HEK293 (cell line): Measurements from ENCODE around the gene EXD3.

Source experiments
- BCL11B ChIP-seq: fragments of 450-650 bp; formaldehyde crosslinking; IDR thresholded peaks from 2 replicates; pipeline ENCODE4 v1.5.1; 2016; ENCODE audit warnings: low read depth, missing biosample characterization, missing genetic modification characterization
- HIC1 ChIP-seq: fragments of 450-650 bp; formaldehyde crosslinking; IDR thresholded peaks from 2 replicates; pipeline ENCODE4 v1.5.1; 2016; ENCODE audit warnings: missing biosample characterization, missing genetic modification characterization
- KLF1 ChIP-seq: fragments of 450-650 bp; formaldehyde crosslinking; IDR thresholded peaks from 2 replicates; pipeline ENCODE4 v1.5.1; 2016; ENCODE audit warnings: missing biosample characterization, missing genetic modification characterization
- PBX3 ChIP-seq: sonication (generic); formaldehyde crosslinking; IDR thresholded peaks from 2 replicates; pipeline ENCODE4 v1.8.1; 2022; ENCODE audit warnings: mild to moderate bottlenecking, moderate library complexity, missing genetic modification reagents
- ZNF114 ChIP-seq: fragments of 450-650 bp; formaldehyde crosslinking; IDR thresholded peaks from 2 replicates; pipeline ENCODE4 v1.5.0; 2017; ENCODE audit warnings: missing biosample characterization, missing genetic modification characterization
- ZNF140 ChIP-seq: fragments of 450-650 bp; formaldehyde crosslinking; IDR thresholded peaks from 2 replicates; pipeline ENCODE4 v1.5.1; 2016; ENCODE audit warnings: missing biosample characterization, missing genetic modification characterization
- ZNF16 ChIP-seq: fragments of 450-650 bp; formaldehyde crosslinking; IDR thresholded peaks from 2 replicates; pipeline ENCODE4 v1.5.1; 2016; ENCODE audit warnings: low read depth, missing biosample characterization, missing genetic modification characterization
- ZNF169 ChIP-seq: fragments of 450-650 bp; formaldehyde crosslinking; IDR thresholded peaks from 2 replicates; pipeline ENCODE4 v1.5.1; 2016; ENCODE audit warnings: missing biosample characterization, missing genetic modification characterization
- ZNF184 ChIP-seq: fragments of 450-650 bp; IDR thresholded peaks from 2 replicates; pipeline ENCODE4 v1.5.1; 2018; ENCODE audit warnings: missing biosample characterization, mild to moderate bottlenecking, missing genetic modification characterization
- ZNF221 ChIP-seq: fragments of 450-650 bp; formaldehyde crosslinking; IDR thresholded peaks from 2 replicates; pipeline ENCODE4 v1.5.1; 2017; ENCODE audit warnings: missing biosample characterization, missing genetic modification characterization, borderline replicate concordance
- ZNF23 ChIP-seq: fragments of 450-650 bp; formaldehyde crosslinking; IDR thresholded peaks from 2 replicates; pipeline ENCODE4 v1.5.1; 2016; ENCODE audit warnings: missing biosample characterization, missing genetic modification characterization, borderline replicate concordance
- ZNF239 ChIP-seq: fragments of 450-650 bp; formaldehyde crosslinking; IDR thresholded peaks from 2 replicates; pipeline ENCODE4 v1.5.1; 2016; ENCODE audit warnings: missing biosample characterization, missing genetic modification characterization
- ZNF311 ChIP-seq: fragments of 450-650 bp; formaldehyde crosslinking; IDR thresholded peaks from 2 replicates; pipeline ENCODE4 v1.5.1; 2017; ENCODE audit warnings: missing biosample characterization, missing genetic modification characterization, borderline replicate concordance
- ZNF404 ChIP-seq: fragments of 450-650 bp; formaldehyde crosslinking; IDR thresholded peaks from 2 replicates; pipeline ENCODE4 v1.5.1; 2017; ENCODE audit warnings: missing biosample characterization, missing genetic modification characterization
- ZNF510 ChIP-seq: fragments of 450-650 bp; formaldehyde crosslinking; IDR thresholded peaks from 2 replicates; pipeline ENCODE4 v1.5.1; 2018; ENCODE audit warnings: mild to moderate bottlenecking, missing genetic modification characterization, missing biosample characterization; ENCODE audit not compliant: insufficient replicate concordance
- ZNF521 ChIP-seq: fragments of 450-650 bp; formaldehyde crosslinking; IDR thresholded peaks from 2 replicates; pipeline ENCODE4 v1.5.1; 2017; ENCODE audit warnings: missing biosample characterization, mild to moderate bottlenecking, missing genetic modification characterization
- ZNF560 ChIP-seq: fragments of 450-650 bp; formaldehyde crosslinking; IDR thresholded peaks from 2 replicates; pipeline ENCODE4 v1.5.1; 2017; ENCODE audit warnings: missing biosample characterization, missing genetic modification characterization, borderline replicate concordance
- ZNF561 ChIP-seq: fragments of 450-650 bp; IDR thresholded peaks from 2 replicates; pipeline ENCODE4 v1.5.1; 2018; ENCODE audit warnings: missing biosample characterization, missing genetic modification characterization, borderline replicate concordance
- ZNF571 ChIP-seq: fragments of 450-650 bp; formaldehyde crosslinking; IDR thresholded peaks from 2 replicates; pipeline ENCODE4 v1.5.0; 2017; ENCODE audit warnings: missing biosample characterization, missing genetic modification characterization
- ZNF654 ChIP-seq: fragments of 450-650 bp; formaldehyde crosslinking; IDR thresholded peaks from 2 replicates; pipeline ENCODE4 v1.5.1; 2016; ENCODE audit warnings: low read depth, missing biosample characterization, missing genetic modification characterization
- ZNF677 ChIP-seq: fragments of 450-650 bp; IDR thresholded peaks from 2 replicates; pipeline ENCODE4 v1.5.0; 2018; ENCODE audit warnings: missing biosample characterization, mild to moderate bottlenecking, missing genetic modification characterization, moderate library complexity
- ZNF701 ChIP-seq: fragments of 450-650 bp; formaldehyde crosslinking; IDR thresholded peaks from 2 replicates; pipeline ENCODE4 v1.5.1; 2016; ENCODE audit warnings: missing biosample characterization, missing genetic modification characterization
- ZNF777 ChIP-seq: fragments of 450-650 bp; formaldehyde crosslinking; IDR thresholded peaks from 2 replicates; pipeline ENCODE4 v1.5.1; 2017; ENCODE audit warnings: missing biosample characterization, missing genetic modification characterization, borderline replicate concordance
- ZNF792 ChIP-seq: fragments of 450-650 bp; formaldehyde crosslinking; IDR thresholded peaks from 2 replicates; pipeline ENCODE4 v1.5.1; 2016; ENCODE audit warnings: missing biosample characterization, missing genetic modification characterization
- ZSCAN16 ChIP-seq: fragments of 450-650 bp; formaldehyde crosslinking; IDR thresholded peaks from 2 replicates; pipeline ENCODE4 v1.5.1; 2016; ENCODE audit warnings: missing biosample characterization, missing genetic modification characterization
- TF ChIP-seq, protein P1 (sequence below): fragments of 450-650 bp; formaldehyde crosslinking; IDR thresholded peaks from 2 replicates; pipeline ENCODE4 v1.5.1; 2016; ENCODE audit warnings: missing biosample characterization, missing genetic modification characterization
- TF ChIP-seq, protein P2 (sequence below): fragments of 450-650 bp; formaldehyde crosslinking; IDR thresholded peaks from 2 replicates; pipeline ENCODE4 v1.5.1; 2016; ENCODE audit warnings: missing biosample characterization, missing genetic modification characterization
- TF ChIP-seq, protein P3 (sequence below): fragments of 450-650 bp; formaldehyde crosslinking; IDR thresholded peaks from 2 replicates; pipeline ENCODE4 v1.5.1; 2017; ENCODE audit warnings: missing biosample characterization, missing genetic modification characterization

The EXD3 gene

DNA sequence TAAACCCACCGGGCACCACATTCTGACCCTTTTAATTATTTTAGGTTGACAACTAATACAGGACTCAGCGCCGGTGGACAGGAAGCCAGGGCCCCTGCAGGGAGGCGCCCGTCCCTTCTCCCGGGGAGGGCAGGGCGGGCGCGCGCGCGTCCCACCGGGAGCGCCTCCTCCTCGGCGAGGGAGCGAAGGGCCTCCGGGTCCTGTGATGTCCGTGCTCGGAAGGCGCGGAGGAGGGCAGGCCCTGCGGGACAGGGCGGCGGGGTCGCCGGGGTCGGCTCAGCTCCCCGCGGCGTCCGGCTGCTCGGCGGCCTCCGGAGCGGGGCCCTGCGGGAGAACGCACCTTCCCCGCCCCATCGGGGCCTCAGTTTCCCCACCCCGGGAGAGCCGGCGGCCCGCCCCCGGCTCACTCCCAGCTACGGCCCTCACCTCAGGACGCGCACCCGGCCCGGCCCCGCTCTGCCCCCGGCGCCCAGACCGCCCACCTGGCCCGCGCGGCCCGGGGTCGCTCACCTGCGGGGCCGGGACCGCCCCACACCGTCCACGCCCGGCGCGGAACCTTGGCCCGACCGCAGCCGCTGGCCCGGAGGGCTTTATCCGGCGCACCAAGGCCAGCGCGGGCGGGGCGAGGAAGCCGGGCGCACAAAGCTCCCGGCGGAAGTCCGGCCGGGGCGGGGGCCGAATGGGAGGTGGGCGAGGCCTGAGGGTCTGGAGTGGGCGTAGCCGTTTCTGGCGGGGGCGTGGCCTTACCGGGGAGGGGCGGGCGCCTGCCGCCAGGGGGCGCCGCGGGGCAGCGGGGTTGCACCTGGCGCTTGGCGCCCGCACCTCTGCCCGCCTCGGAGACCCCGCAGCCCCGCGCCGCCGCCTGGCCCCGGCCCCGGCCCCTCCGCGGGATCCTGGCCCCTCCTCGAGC is at the start of gene EXD3, which contains the start of gene NOXA1 (continued):
- TF ChIP-seq ZNF169 (tag by site-specific recombination) (no peak), ZNF221 (tag by site-specific recombination) (no peak), ZNF561 (tag by site-specific recombination) (peak; percentile 54; the same call in 1 of the 2 replicates), ZNF521 (no peak), PBX3 (CRISPR knock-in tag) (peak; percentile 69; the same call in 1 of the 2 replicates), ZNF701 (tag by site-specific recombination) (no peak), ZNF571 (no peak), ZNF510 (tag by site-specific recombination) (no peak), BCL11B (tag by site-specific recombination) (no peak), ZNF114 (no peak), ZNF560 (tag by site-specific recombination) (no peak), ZNF239 (tag by site-specific recombination) (no peak), ZNF140 (tag by site-specific recombination) (no peak), ZNF311 (tag by site-specific recombination) (no peak), ZNF184 (tag by site-specific recombination) (peak; percentile 68; the same call in 1 of the 2 replicates), ZNF16 (tag by site-specific recombination) (no peak), ZNF654 (tag by site-specific recombination) (no peak), ZNF23 (tag by site-specific recombination) (no peak), ZSCAN16 (tag by site-specific recombination) (no peak), HIC1 (tag by site-specific recombination) (no peak), ZNF777 (tag by site-specific recombination) (no peak), KLF1 (tag by site-specific recombination) (peak; percentile 85), ZNF792 (no peak), ZNF677 (tag by site-specific recombination) (0 out of 2 replicates have a peak, but pooled peaks have one; percentile 25), ZNF404 (tag by site-specific recombination) (no peak)
- TF ChIP-seq, protein P1, sequence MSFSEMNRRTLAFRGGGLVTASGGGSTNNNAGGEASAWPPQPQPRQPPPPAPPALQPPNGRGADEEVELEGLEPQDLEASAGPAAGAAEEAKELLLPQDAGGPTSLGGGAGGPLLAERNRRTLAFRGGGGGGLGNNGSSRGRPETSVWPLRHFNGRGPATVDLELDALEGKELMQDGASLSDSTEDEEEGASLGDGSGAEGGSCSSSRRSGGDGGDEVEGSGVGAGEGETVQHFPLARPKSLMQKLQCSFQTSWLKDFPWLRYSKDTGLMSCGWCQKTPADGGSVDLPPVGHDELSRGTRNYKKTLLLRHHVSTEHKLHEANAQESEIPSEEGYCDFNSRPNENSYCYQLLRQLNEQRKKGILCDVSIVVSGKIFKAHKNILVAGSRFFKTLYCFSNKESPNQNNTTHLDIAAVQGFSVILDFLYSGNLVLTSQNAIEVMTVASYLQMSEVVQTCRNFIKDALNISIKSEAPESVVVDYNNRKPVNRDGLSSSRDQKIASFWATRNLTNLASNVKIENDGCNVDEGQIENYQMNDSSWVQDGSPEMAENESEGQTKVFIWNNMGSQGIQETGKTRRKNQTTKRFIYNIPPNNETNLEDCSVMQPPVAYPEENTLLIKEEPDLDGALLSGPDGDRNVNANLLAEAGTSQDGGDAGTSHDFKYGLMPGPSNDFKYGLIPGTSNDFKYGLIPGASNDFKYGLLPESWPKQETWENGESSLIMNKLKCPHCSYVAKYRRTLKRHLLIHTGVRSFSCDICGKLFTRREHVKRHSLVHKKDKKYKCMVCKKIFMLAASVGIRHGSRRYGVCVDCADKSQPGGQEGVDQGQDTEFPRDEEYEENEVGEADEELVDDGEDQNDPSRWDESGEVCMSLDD (tag by site-specific recombination), result no peak
- TF ChIP-seq, protein P2, sequence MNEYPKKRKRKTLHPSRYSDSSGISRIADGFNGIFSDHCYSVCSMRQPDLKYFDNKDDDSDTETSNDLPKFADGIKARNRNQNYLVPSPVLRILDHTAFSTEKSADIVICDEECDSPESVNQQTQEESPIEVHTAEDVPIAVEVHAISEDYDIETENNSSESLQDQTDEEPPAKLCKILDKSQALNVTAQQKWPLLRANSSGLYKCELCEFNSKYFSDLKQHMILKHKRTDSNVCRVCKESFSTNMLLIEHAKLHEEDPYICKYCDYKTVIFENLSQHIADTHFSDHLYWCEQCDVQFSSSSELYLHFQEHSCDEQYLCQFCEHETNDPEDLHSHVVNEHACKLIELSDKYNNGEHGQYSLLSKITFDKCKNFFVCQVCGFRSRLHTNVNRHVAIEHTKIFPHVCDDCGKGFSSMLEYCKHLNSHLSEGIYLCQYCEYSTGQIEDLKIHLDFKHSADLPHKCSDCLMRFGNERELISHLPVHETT (tag by site-specific recombination), result no peak
- TF ChIP-seq, protein P3, sequence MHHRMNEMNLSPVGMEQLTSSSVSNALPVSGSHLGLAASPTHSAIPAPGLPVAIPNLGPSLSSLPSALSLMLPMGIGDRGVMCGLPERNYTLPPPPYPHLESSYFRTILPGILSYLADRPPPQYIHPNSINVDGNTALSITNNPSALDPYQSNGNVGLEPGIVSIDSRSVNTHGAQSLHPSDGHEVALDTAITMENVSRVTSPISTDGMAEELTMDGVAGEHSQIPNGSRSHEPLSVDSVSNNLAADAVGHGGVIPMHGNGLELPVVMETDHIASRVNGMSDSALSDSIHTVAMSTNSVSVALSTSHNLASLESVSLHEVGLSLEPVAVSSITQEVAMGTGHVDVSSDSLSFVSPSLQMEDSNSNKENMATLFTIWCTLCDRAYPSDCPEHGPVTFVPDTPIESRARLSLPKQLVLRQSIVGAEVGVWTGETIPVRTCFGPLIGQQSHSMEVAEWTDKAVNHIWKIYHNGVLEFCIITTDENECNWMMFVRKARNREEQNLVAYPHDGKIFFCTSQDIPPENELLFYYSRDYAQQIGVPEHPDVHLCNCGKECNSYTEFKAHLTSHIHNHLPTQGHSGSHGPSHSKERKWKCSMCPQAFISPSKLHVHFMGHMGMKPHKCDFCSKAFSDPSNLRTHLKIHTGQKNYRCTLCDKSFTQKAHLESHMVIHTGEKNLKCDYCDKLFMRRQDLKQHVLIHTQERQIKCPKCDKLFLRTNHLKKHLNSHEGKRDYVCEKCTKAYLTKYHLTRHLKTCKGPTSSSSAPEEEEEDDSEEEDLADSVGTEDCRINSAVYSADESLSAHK (tag by site-specific recombination), result 0 out of 2 replicates have a peak, but pooled peaks have one; percentile 30
